ENCODE data around the gene PHF24. TPM values are rescaled to one million over a fixed set of nuclear protein-coding genes. Genes with fewer than 3 reads are reported as not detected.

Gene PHF24
- total RNA-seq, 2 donors from 2014 or later: 111 TPM; not detected in 1

- Histone ChIP-seq H3K27ac (no peak overlapping the region), H3K4me3 (no peak overlapping the region), H3K36me3 (no peaks in the 10 kb centered on the region), H3K4me1 (replicated peaks) (no peaks in the 10 kb centered on the region), H3K27me3 (replicated peaks; ENCODE audit: insufficient read depth) (no peaks in the 10 kb centered on the region), H3K9me3 (no peaks in the 10 kb centered on the region)
- 93% methylated on average over 21 of the region's 21 CpGs for WGBS
- intact Hi-C loops (cut with DNase I): no loop called here
- no peak for DNase-seq (ENCODE audit: low spot score)
- TF ChIP-seq POLR2A (IDR thresholded peaks at IDR 0.05): no peak
- no peak for TF ChIP-seq POLR2AphosphoS5 (IDR thresholded peaks at IDR 0.05)
- no peak for TF ChIP-seq CTCF (IDR thresholded peaks at IDR 0.05)
Observed at GRCh38 chr9:34971146-34971811, 13.2 kb downstream of the PHF24 start.

GRCh38 chr9:34974664-34975063, 16.6 kb downstream of the PHF24 start:
- TF ChIP-seq POLR2A (IDR thresholded peaks at IDR 0.05) (no peak), CTCF (IDR thresholded peaks at IDR 0.05) (no peak), POLR2AphosphoS5 (IDR thresholded peaks at IDR 0.05) (no peak)
- no peak overlapping the region for H3K27ac ChIP-seq

GRCh38 chr9:34976441-34976840, 18.4 kb downstream of the PHF24 start:
- Histone ChIP-seq H3K9me3 (no peaks in the 10 kb centered on the region), H3K4me3 (no peak overlapping the region), H3K36me3 (no peaks in the 10 kb centered on the region), H3K4me1 (replicated peaks) (no peaks in the 10 kb centered on the region), H3K27ac (no peak overlapping the region), H3K27me3 (replicated peaks; ENCODE audit: insufficient read depth) (no peaks in the 10 kb centered on the region)
- TF ChIP-seq POLR2AphosphoS5 (IDR thresholded peaks at IDR 0.05): no peak
- no peak for TF ChIP-seq CTCF (IDR thresholded peaks at IDR 0.05)
- no peak for TF ChIP-seq POLR2A (IDR thresholded peaks at IDR 0.05)
- 92% methylated on average over 10 of the region's 11 CpGs for WGBS
- no peak for DNase-seq (ENCODE audit: low spot score)
- intact Hi-C loops (cut with DNase I): no loop called here

More at GRCh38 chr9:34974664-34975063, 16.6 kb downstream of the PHF24 start:
- Histone ChIP-seq H3K4me3 (no peak overlapping the region), H3K36me3 (no peaks in the 10 kb centered on the region), H3K27me3 (replicated peaks; ENCODE audit: insufficient read depth) (no peaks in the 10 kb centered on the region), H3K4me1 (replicated peaks) (no peaks in the 10 kb centered on the region), H3K9me3 (no peaks in the 10 kb centered on the region)
- DNase-seq (ENCODE audit: low spot score): no peak
- WGBS: 96% methylated on average over 2 of the region's 2 CpGs
- intact Hi-C loops (cut with DNase I): no loop called here

GRCh38 chr9:34976992-34977391, 18.9 kb downstream of the PHF24 start:
- Histone ChIP-seq H3K9me3 (no peaks in the 10 kb centered on the region), H3K4me1 (replicated peaks) (no peaks in the 10 kb centered on the region), H3K36me3 (no peaks in the 10 kb centered on the region), H3K27ac (no peak overlapping the region), H3K4me3 (no peak overlapping the region), H3K27me3 (replicated peaks; ENCODE audit: insufficient read depth) (no peaks in the 10 kb centered on the region)
- intact Hi-C loops (cut with DNase I): no loop called here
- 82% methylated on average over 11 of the region's 11 CpGs for WGBS
- DNase-seq (ENCODE audit: low spot score): no peak
- TF ChIP-seq POLR2AphosphoS5 (IDR thresholded peaks at IDR 0.05) (no peak), CTCF (IDR thresholded peaks at IDR 0.05) (no peak), POLR2A (IDR thresholded peaks at IDR 0.05) (no peak)

GRCh38 chr9:34980181-34980761, 22.2 kb downstream of the PHF24 start:
- no peak overlapping the region for H3K4me3 ChIP-seq
- intact Hi-C loops (cut with DNase I): loop anchor here (5.0 to 10.0 kb wide), 2 partner anchors 73 to 275 kb away; no protein-coding TSS in a partner anchor
- no peak overlapping the region for H3K27ac ChIP-seq
- no peaks in the 10 kb centered on the region for H3K9me3 ChIP-seq
- no peaks in the 10 kb centered on the region for H3K4me1 ChIP-seq (replicated peaks)
- 70% methylated on average over 11 of the region's 11 CpGs for WGBS
- no peak for DNase-seq (ENCODE audit: low spot score)
- no peak for TF ChIP-seq POLR2AphosphoS5 (IDR thresholded peaks at IDR 0.05)
- TF ChIP-seq CTCF (IDR thresholded peaks at IDR 0.05): no peak
- TF ChIP-seq POLR2A (IDR thresholded peaks at IDR 0.05): no peak
- no peaks in the 10 kb centered on the region for H3K36me3 ChIP-seq
- H3K27me3 ChIP-seq (replicated peaks; ENCODE audit: insufficient read depth): no peaks in the 10 kb centered on the region

Data from prostate gland (tissue), 2 donors.